GM19324 (cell line): Measurements from ENCODE around the gene TPRG1L.

Source experiments
- ATAC-seq: cut with Tn5 transposase; IDR thresholded peaks from one replicate; pipeline ENCODE4 v1.9.1; 2021; ENCODE audit warnings: mild to moderate bottlenecking, moderate library complexity; ENCODE audit not compliant: unreplicated experiment, low FRiP score

TPRG1L gene

GRCh38 chr1:3658231-3658615 is 33.4 kb downstream of the TPRG1L start:
- ATAC-seq = no peak

- ATAC-seq = no peak
These were observed 34.3 kb downstream of the TPRG1L start for GRCh38 chr1:3659093-3659492.

- ATAC-seq = no peak
These were observed 35.9 kb downstream of the TPRG1L start for GRCh38 chr1:3660704-3661103.

- ATAC-seq = no peak
These were observed 36.8 kb downstream of the TPRG1L start for GRCh38 chr1:3661631-3662030.

DNA sequence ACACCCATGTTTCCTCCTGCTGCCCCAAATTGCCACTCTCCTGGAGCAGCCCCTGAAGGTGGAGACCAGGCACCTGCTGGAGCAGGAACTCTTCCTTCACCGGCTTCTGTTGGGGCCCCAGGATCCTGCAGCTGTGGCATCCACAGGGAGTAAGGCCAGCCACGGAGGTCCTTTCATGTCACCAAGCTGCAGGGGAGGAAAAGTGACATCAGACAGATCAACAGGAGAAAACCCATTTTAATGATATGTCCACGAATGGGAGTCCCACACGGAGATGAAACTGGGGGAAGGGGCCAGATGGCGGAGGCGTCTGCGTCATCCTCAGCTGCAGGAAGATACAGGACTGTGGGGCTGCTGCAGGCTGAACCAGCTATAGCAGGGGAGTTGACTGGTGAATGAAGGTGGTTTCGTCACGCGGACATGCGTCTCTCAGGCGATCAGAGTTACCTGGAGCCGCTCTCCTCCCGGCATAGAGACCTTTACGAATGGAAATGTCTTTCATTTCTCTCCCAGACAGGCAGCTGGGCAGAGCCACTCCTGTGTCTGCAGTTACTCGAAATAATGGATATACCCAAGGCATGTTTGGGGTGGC is 37.4 kb downstream of the TPRG1L start:
- no peak for ATAC-seq

GRCh38 chr1:3663999-3664699 is 39.3 kb downstream of the TPRG1L start:
- ATAC-seq = no peak

GRCh38 chr1:3664700-3665375 is 40.0 kb downstream of the TPRG1L start:
- no peak for ATAC-seq

GRCh38 chr1:3668148-3668547 is 43.3 kb downstream of the TPRG1L start:
- no peak for ATAC-seq

- no peak for ATAC-seq
These were observed 43.9 kb downstream of the TPRG1L start for GRCh38 chr1:3668585-3669300.

GRCh38 chr1:3669421-3669821 is 44.6 kb downstream of the TPRG1L start:
- ATAC-seq = no peak

GRCh38 chr1:3669971-3670431 is 45.2 kb downstream of the TPRG1L start:
- ATAC-seq = no peak

DNA sequence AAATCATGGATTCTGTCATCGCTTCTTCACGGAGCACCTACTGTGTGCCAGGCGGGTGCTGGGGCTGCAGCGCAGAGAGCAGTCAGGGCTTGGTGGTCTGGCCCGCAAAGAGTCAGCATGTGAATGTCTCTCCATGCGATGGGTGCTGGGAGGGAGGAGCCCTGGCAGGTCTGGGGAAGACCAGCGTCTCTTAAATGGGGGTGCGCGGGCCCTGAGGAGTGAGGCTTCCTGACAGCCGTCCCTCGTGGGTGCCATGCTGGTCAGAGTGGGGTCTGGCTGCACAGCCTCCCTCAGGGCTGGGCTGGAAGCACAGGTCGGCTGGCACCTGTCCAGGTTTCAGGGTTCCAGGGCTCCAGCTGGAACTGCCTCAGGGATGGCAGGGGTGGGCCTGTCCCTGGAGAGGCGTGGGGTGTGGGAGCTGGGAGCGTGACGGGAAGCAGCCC is 46.0 kb downstream of the TPRG1L start:
- no peak for ATAC-seq

DNA sequence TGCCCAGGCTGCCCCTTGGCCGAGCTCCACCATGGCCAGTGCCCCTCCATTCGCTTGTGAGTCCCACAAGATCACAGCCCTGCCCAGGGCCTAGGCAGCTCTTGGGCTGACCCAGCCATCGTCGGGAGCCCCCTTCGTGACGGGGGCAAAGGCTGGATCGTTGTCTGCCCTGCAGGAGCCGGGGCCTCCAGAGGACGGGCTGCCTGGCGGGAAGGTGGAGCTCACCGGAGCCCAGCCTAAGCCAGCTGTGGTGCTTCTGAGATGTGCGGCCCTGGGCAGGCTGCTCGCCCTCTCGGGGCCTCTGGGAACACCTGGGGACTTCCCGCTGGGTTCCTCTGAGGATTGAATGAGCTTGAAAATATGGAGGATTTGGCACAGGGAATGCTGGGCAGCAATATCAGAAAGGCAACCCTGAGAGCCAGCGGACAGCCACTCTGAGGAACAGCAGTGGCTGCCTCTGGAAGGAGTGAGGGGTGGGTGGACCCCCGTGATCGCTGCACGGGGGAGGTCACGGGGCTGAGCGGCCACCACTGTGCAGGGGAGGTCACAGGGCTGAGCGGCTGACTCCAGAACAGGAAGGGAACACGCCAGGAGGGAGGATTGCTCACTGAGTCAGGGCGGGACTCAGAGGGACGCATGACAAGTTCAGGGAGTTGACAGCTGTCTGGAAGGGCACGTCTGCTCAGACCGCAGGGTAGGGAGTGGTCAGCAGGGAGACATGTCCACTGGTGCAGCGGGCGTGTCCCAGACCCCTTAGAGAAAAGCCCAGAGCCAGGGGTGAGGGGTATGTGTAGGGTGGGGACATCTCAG is 46.8 kb downstream of the TPRG1L start:
- ATAC-seq = no peak

- ATAC-seq = no peak
These were observed 47.6 kb downstream of the TPRG1L start for GRCh38 chr1:3672231-3672970.

DNA sequence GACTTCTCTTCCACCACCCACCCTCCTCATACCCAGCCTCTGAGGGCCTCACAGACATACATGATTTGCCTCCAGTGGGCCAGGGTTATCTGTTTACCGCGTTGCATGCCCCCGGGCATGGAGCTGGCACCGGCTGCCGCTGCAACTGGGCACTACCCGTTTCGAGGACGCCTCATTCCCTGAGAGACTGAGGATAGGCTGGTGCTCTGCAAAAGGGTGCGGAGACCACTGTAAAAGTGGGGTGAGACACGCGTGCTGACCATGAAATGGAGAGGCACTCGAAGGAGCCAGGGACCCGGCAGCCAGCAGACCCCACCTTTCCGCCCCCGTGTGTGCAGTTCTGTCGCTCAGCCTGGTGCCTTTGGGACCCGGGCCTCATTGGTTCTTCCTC is 48.2 kb downstream of the TPRG1L start:
- ATAC-seq = no peak

DNA sequence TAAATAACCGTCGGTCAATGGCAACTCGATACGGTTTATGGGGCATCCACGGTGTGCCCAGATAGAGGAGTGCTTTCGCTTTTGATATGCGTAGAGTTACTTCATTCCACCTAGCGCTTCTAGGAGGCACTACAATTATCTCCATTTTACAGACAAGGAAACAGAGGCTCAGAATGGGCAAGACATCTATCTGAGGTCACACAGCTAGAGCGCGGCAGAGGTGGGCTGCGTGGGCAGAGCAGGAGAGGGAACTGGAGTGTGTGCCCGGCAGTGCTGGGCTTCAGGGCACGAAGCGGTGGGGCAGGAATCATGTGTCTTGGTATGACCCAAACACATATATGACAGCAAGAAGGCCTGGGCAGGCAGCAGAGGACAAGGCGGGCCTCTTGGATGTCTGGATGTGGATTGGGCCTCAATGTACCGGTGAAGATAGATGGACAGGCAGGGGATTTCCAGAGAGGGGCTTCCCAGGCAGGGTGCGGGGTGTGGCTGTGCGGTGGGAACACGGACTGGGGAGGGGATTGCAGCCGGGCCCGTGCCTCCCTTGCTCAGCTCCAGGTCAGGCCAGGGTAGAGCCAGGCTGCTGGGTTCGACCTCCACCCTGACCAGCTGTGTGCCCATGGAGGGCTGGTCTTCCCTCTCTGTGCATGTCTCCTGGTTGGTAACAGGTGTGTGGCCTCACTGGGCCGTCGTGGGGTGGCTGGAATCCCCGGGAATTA is 48.7 kb downstream of the TPRG1L start:
- ATAC-seq = no peak

GRCh38 chr1:3674100-3675094 is 49.6 kb downstream of the TPRG1L start:
- no peak for ATAC-seq

- no peak for ATAC-seq
These were observed 50.6 kb downstream of the TPRG1L start for GRCh38 chr1:3675436-3675835.
